Measurements from ENCODE around the gene SPRTN.

SPRTN gene

GRCh38 chr1:231376875-231377549, 38.9 kb downstream of the SPRTN start:
- no peak for DNase-seq (ENCODE audit: low spot score)

GRCh38 chr1:231381729-231382128, 43.6 kb downstream of the SPRTN start:
- DNase-seq (ENCODE audit: low spot score), result no peak

DNA sequence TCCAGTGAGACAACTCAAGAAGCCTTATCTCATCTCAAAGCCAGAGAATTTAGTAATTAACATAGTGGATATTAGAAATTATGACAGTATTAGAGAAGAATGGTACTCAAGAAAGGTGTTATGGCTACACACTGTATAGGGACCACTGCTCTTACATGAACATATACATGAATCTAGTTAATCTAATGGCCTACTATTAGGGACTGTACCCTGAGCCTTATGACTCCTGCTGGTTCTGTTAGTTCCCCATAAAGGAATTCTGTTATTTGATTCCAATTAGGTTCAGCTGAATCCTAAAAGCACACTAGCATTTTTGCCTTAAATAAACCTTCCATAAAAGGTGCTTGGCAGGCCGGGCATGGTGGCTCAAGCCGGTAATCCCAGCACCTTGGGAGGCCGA, 44.3 kb downstream of the SPRTN start:
- DNase-seq (ENCODE audit: low spot score), result no peak

DNA sequence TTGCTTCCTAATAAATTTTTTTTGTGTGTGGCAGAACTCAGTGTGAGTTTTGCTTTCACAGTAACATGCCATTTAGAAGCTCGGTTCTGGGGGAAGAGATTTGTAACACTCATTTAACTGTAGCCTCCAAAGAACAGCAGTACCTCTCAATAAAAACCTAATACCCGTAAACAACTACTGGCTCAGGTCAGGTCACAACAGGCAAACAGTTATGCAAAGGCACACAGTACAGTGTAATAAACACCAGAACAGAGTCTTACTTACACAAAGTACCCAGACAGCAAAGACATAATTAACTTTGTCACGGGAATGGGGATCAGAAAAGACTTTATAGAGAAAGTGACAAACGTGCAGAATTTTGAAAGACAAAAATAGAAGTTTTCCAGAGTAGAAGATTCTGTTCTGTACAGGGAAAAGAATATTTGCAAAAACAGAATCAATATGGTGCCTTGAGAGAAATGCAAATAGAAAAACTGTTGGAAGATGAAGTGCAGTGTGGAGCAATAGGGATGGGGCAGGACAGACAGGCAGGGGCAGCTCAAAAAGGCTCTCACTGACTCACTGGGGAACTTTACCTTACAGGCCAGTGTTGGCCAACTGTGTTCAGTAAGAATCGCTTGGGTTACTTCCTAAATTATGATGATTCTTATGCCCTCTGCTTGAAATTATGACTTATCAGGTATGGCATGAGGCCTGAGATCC, 45.2 kb downstream of the SPRTN start:
- DNase-seq (ENCODE audit: low spot score), result no peak

DNA sequence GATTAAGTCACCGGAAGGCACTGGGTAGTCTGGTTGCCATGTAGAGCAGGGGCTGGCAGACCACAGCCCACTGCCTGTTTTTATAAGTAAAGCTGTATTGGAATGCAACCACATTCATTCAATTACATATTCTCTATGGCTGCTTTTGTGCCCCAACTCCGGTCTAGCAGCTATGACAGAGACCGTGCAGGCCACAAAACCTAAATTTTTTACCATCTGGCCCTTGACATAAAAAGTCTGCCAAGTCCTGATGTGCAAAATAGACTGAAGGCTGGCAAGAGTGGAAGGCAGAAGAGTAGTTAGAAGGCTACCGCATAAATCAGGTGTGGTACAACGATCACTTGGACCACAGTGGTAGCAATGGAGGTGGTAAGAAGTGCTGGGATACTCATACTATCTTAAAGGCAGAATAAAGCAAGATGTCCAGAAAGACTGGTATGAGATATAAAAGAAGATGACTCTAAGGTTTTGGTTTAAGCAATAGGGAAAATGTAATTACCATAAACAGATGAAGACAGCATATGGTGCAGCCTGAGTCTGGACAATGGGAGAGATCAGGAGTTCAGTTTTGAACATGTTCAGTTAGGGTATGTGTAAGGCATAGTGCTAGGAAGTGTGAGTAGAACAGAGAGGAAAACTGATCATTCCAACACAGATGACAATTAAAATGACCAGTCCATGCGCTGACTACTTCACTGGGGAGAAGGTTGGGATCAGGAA, 46.8 kb downstream of the SPRTN start:
- no peak for DNase-seq (ENCODE audit: low spot score)

- no peak for DNase-seq (ENCODE audit: low spot score)
Observed at GRCh38 chr1:231385416-231385748, 47.3 kb downstream of the SPRTN start.

DNA sequence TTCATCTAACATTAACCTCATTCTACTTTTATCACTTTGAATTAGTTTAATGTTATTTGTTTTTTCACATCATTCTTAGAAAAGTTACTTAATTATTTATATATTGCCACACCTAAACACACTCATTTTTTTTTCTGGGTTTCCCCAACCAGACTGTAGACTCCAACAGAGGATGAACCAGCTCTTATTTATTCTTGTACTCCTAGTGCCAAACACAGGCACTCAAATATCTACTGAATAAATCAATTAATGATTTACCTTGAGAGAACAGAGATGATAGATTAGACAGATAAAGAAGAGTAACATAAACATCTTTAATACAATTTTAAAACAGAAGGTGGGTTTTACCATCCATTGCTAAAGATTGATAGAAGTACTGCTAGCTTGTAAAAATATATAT, 48.4 kb downstream of the SPRTN start:
- no peak for DNase-seq (ENCODE audit: low spot score)

- peak; percentile 53 for DNase-seq (ENCODE audit: low spot score)
Observed at GRCh38 chr1:231387770-231388669, 49.9 kb downstream of the SPRTN start.

- DNase-seq (ENCODE audit: low spot score), result peak; percentile 30
Observed at GRCh38 chr1:231390071-231390470, 52.0 kb downstream of the SPRTN start.

- DNase-seq (ENCODE audit: low spot score), result no peak
Observed at GRCh38 chr1:231392389-231393131, 54.5 kb downstream of the SPRTN start.

GRCh38 chr1:231393668-231394067, 55.6 kb downstream of the SPRTN start:
- DNase-seq (ENCODE audit: low spot score), result no peak

- peak; percentile 85 for DNase-seq (ENCODE audit: low spot score)
Observed at GRCh38 chr1:231395076-231395997, 57.2 kb downstream of the SPRTN start.

DNA sequence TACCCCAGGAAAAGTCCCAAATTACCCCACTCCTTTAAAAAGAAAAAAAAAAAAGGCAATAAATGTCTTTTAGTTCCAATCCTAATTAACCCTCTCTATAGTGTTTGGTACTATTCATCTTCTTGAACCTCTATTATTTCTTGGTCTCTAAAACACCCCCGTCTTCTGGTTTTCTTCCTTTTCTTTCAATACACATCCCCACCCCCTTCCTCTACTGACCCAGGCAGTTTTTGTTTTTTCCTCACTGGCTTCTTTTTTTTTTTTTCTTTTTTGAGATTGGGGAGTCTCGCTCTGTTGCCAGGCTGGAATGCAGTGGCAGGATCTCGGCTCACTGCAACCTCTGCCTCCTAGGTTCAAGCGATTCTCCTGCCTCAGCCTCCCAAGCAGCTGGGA, 57.9 kb downstream of the SPRTN start:
- DNase-seq (ENCODE audit: low spot score), result no peak

DNA sequence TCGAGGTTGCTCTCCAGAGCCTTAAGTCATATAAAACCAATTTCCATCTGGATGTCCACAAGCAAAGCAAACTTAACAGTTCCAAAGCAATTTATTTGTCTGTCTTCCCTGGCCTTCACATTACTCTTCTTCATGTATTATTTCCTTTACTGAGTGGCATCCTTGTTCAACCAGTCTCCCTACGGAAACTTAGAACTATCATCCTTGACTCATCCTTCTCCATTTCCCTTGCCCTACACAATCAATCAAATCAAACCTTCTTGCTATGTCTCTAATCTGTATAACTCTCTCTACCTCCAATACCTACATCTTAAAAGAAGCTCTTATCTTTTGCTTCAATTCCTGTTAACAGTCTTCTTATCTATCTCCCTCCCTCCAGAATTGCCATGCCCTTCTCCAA, 58.5 kb downstream of the SPRTN start:
- DNase-seq (ENCODE audit: low spot score), result no peak

GRCh38 chr1:231397886-231398671, 60.0 kb downstream of the SPRTN start:
- no peak for DNase-seq (ENCODE audit: low spot score)

- DNase-seq (ENCODE audit: low spot score), result no peak
Observed at GRCh38 chr1:231401478-231401877, 63.4 kb downstream of the SPRTN start.

- no peak for DNase-seq (ENCODE audit: low spot score)
Observed at GRCh38 chr1:231404318-231404717, 66.2 kb downstream of the SPRTN start.
